OCI-M2 (cell line): ENCODE measurements around the gene JAKMIP2.
"Not testable (repeated sequence)": the region's sequence is repeated elsewhere in the genome, so short reads cannot be mapped to it uniquely, and the experiment has no call there.

Source experiments
- DNase-seq: peaks from one replicate; lab custom pipeline; 2025; ENCODE audit not compliant: unreplicated experiment; lab: John Stamatoyannopoulos, UW

JAKMIP2 gene

DNA sequence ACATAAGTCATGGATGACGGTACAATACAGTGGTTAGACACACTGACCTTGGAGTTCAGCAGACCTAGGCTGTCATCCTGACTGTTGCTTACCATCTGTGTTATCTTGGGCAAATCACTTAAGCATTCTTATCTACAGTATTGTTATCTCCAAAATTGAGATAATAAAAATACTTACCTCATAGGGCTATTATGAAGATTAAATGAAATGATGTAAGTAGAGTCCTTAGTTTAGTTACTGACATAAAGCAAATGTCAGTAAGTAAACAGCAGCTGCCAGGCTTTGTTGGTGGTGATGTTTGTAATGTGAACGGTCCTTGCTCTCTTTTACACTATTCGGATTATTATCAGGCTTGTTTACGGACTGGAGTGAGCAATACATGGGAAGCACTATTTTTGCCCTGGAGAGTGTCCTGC, 165.3 kb downstream of the JAKMIP2 start:
- DNase-seq = no peak

- no peak for DNase-seq
These were observed 166.1 kb downstream of the JAKMIP2 start for GRCh38 chr5:147616421-147616820.

- DNase-seq = no peak
These were observed 169.2 kb downstream of the JAKMIP2 start for GRCh38 chr5:147613359-147613758.

GRCh38 chr5:147611483-147611882, 171.0 kb downstream of the JAKMIP2 start:
- no peak for DNase-seq

GRCh38 chr5:147610798-147611197, 171.7 kb downstream of the JAKMIP2 start:
- DNase-seq = no peak

DNA sequence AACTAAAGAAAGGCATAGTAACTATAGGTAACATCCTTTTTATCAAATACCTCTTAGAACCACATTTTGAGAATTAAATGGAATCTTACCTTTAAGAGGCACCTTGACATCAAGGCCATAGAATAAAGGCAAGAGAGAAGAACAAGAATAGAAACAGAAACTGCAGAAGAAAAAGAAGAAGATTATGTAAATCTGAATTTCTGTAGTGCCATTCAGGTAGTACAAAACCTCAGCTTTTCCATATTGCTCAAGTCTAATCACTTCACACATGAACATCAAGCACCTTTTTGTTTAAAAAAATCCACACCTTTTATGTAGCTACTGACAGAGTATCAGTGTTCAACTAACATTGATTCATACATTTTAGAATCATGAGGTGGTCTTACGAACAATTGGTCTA, 180.9 kb downstream of the JAKMIP2 start:
- no peak for DNase-seq

DNA sequence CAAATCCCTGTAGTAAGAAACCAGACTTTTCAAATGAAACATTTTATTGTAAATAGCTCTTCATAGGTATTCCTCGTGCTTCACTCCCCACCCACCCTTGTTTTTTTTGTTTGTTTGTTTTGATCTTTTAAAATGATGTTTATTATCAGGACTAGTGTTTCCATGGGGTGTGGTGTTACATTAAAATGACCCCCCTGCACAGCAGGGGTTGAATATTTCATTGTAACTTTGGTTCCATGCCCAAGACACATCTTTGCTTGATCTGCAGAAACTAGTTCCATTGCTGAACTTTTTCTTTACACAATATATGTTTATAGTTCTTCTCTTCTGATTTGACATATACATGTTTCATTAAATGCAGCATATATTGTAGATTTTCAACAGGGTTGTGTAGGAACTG, 191.4 kb downstream of the JAKMIP2 start:
- DNase-seq = no peak

- DNase-seq = no peak
These were observed 192.4 kb downstream of the JAKMIP2 start for GRCh38 chr5:147590096-147590495.

- no peak for DNase-seq
These were observed 195.7 kb downstream of the JAKMIP2 start for GRCh38 chr5:147586832-147587231.

DNA sequence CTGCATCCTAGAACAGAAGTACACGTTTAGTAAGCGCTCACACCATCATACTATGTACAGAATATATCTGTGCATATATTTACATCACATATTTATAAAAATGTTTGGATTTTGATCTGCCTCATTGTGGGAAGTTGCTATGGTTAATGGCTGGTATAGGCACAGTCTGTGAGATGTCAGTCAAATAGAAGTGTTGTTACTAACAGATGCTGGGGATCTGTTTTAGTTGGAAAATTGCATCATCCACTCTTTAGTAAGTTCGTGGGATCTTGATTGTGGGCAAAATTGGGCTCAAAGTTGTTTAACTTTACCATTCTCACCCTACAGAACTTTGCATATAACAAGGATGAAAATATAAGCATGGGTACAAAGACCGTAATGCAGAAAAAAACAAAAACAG, 196.3 kb downstream of the JAKMIP2 start:
- DNase-seq = no peak

GRCh38 chr5:147582272-147582671, 200.3 kb downstream of the JAKMIP2 start:
- not testable (repeated sequence) for DNase-seq

- not testable (repeated sequence) for DNase-seq
These were observed 202.1 kb downstream of the JAKMIP2 start for GRCh38 chr5:147580418-147580817.

DNA sequence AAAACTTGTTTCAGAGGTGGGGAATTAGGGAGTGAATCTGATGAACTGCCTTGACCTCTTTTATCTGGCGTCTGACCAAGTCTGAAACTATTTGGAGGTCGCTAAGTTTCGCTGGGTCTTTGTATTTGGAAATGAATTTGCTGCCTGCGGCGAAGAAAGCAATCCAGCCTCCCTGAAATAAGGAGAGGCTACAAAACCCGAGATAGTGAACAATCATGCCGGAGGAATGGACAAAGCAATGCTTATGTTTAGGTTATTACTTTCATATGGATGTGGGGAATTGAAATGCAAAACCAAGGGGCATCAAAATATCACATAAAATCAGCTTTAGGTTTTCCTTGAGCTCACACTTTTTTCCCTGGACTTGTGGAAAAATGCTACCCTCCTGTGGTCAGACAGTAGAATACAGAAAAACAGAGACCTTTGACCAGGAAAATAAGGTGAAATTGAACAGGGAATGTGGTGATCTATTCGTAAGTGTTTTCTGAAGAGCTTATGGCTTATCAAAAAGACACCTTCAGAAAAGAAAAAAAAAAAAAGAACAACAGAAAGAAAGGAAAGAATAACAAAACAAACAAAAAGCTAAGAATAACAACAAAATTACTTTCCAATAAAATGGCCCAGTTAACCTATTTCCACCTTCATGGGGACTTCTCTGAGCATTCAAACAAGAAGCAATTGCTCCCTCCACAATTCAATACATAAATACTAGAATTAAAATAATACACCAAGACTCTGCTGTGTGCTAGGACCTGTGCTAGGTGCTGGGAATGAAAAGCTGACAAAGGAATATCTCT, 204.1 kb downstream of the JAKMIP2 start:
- no peak for DNase-seq

- DNase-seq = no peak
These were observed 205.6 kb downstream of the JAKMIP2 start for GRCh38 chr5:147576646-147577535.

GRCh38 chr5:147575598-147575997, 206.9 kb downstream of the JAKMIP2 start:
- DNase-seq = no peak

DNA sequence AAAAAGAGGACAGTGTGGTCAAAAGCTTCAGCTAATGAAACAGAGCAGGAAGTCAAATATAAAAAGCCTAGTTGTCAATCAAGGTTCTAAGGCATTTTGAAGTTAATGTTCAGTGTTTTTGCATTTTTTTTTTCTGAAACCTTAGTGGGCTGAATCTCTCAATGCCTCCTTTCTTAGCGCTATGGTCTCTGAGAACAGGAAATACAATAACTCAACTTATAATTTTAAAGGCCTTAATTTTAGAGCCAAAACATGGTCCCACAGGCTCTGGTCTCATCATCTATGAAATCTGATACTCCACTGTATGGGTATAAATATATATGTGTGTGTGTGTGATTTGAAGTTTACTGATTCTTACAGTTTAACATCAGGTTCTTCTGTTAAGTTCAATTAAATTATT, 209.3 kb downstream of the JAKMIP2 start:
- DNase-seq = no peak

GRCh38 chr5:147568710-147569406, 213.7 kb downstream of the JAKMIP2 start:
- no peak for DNase-seq

DNA sequence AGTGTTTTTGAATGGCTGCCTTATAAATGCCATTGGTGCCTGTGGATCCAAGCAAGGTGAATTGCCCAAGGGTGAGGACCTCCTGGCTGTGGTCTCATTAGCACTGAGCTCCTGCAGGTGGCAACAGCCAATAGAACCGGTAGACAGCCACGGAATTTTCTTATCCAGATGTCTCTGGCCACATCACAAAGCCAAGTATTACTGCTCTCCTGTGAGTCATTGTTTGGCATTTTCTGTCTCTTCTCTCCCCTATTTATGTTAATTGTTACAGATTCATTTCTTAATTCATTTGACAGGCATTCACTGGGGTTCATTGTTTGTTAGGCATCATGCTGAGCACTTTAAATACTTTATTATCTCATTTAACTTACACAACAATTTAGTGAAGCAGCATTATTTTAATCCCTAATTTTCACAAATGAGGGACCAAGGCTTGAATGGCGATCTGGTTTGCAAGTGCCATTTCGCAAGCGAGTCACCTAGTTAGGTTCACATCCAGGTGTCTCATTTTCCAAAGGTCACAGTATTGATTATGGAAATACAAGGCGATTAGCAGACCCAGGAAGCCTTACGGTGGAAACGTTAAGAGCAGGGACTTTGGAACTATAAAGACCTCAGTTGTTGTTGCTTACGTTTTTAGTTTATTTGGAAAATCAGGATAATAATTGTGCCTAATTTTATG, 214.5 kb downstream of the JAKMIP2 start:
- no peak for DNase-seq

- no peak for DNase-seq
These were observed 217.0 kb downstream of the JAKMIP2 start for GRCh38 chr5:147565524-147565923.

DNA sequence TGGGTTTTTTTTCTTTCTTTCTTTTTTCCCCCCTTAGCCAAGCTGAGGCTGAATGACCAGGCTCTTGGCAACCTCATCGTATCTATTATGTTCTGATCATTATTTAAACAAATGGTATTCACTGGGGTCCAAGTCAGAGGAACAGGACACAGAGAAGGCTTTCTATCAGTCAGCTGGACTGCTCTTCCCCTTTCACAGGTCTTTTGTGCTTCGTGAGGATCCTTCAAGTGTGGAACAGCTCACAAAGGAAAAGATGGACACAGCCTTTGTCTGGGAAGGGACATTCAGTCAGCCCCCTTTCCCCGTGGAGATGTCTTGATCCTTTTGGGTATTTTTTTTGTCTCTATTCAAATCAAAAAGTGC, 218.4 kb downstream of the JAKMIP2 start:
- DNase-seq = no peak
